Measurements from ENCODE around the gene ADAM19.

ADAM19 gene

DNA sequence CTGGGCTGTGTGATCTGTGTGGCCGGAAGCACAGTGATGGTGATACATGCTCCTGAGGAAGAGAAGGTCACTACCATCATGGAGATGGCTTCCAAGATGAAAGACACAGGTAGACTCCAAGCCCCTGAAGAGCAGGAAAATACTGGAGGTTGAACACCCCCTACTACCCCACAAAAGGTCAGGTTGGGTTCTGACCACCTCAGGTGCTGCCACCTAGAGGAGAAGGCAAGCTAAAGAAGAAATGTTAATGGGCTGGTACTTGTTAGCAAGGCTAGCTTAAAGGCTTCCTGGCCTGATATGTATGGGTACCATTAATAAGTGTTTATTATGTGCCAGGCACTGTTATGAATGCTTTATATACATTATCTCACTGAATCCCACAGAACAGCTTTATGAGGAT is 103.9 kb downstream of the ADAM19 start:
- DNase-seq = peak; percentile 19
- no peak overlapping the region for H3K27ac ChIP-seq
- H3K36me3 ChIP-seq (replicated peaks) = peaks cover 24% of the 10 kb centered on the region
- in situ Hi-C loops (cut with HindIII; ENCODE audit: low pct_ligation_motif_present, low sequenced_read_pairs) = no loop called here
- TF ChIP-seq, protein P1, sequence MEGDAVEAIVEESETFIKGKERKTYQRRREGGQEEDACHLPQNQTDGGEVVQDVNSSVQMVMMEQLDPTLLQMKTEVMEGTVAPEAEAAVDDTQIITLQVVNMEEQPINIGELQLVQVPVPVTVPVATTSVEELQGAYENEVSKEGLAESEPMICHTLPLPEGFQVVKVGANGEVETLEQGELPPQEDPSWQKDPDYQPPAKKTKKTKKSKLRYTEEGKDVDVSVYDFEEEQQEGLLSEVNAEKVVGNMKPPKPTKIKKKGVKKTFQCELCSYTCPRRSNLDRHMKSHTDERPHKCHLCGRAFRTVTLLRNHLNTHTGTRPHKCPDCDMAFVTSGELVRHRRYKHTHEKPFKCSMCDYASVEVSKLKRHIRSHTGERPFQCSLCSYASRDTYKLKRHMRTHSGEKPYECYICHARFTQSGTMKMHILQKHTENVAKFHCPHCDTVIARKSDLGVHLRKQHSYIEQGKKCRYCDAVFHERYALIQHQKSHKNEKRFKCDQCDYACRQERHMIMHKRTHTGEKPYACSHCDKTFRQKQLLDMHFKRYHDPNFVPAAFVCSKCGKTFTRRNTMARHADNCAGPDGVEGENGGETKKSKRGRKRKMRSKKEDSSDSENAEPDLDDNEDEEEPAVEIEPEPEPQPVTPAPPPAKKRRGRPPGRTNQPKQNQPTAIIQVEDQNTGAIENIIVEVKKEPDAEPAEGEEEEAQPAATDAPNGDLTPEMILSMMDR (IDR thresholded peaks at IDR 0.05; ENCODE audit: low read depth, low read length, missing control alignments) = peak; percentile 80
- H3K4me3 ChIP-seq (ENCODE audit: low read depth, low read length) = no peak overlapping the region
- H3K27me3 ChIP-seq (replicated peaks) = no peaks in the 10 kb centered on the region

DNA sequence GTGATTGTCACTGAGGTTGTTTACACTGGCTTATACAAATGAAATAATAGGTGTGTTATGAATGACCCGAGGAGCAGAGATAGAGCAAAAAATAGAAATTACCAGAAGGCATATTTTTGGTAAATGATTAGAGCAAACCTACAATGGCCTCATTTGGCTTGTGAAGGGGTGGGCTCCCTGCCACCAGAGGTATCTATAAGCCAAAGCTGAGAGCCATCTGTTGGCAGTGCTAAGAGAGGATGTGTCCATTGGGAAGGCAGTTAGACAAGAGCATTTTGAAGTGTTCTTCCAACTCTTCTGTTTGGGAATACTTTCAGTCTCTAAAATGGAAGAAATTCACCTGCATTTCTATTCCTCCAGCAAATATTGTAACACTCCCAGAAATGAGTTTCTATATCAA is 104.9 kb downstream of the ADAM19 start:
- in situ Hi-C loops (cut with HindIII; ENCODE audit: low pct_ligation_motif_present, low sequenced_read_pairs) = no loop called here
- H3K27ac ChIP-seq = no peak overlapping the region
- no peak overlapping the region for H3K4me3 ChIP-seq (ENCODE audit: low read depth, low read length)
- peaks cover 19% of the 10 kb centered on the region for H3K36me3 ChIP-seq (replicated peaks)
- no peaks in the 10 kb centered on the region for H3K27me3 ChIP-seq (replicated peaks)
- no peak for DNase-seq
- TF ChIP-seq, protein P1 (IDR thresholded peaks at IDR 0.05; ENCODE audit: low read depth, low read length, missing control alignments) = no peak

DNA sequence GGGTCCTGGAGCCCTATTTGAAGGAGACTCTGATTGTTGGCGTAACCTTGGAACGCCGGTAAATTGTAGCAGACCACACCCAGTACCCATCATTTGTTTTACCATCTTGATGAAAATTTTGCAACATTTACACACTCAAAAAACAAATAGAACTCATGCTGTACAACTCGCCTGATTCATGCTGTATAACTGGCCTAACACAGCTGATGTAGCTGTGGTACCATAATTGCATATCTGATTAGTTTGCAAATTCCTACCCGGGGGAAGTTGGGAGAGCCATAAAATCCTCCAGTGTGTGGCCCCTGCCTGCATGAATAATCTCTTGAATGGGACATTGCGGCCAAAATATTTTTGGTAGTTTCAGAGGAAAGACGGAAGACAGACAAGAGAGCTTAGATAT is 105.9 kb downstream of the ADAM19 start:
- TF ChIP-seq, protein P1 (IDR thresholded peaks at IDR 0.05; ENCODE audit: low read depth, low read length, missing control alignments) = no peak
- H3K4me3 ChIP-seq (ENCODE audit: low read depth, low read length) = no peak overlapping the region
- H3K36me3 ChIP-seq (replicated peaks) = peaks cover 10% of the 10 kb centered on the region
- H3K27me3 ChIP-seq (replicated peaks) = no peaks in the 10 kb centered on the region
- no peak for DNase-seq
- no peak overlapping the region for H3K27ac ChIP-seq
- in situ Hi-C loops (cut with HindIII; ENCODE audit: low pct_ligation_motif_present, low sequenced_read_pairs) = no loop called here

DNA sequence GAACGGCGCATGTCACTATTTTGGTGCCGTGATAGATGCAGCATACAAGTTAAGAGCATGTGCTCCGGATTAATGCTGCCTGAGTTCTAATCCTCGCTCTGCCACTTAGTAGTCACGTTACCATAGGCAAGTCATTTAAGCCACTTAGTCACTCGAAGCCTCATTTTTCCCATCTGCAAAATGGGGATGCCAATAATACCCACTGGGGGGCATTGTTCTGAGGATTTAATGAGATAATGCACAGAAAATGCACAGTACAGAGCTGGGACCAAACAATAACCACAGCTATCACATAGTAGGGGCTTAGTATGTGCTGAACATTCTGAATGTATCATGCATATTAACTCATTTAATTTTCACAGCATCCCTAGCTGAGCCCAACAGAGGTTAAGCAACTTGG is 106.5 kb downstream of the ADAM19 start:
- Histone ChIP-seq H3K36me3 (replicated peaks) (peaks cover 6% of the 10 kb centered on the region), H3K27ac (no peak overlapping the region), H3K27me3 (replicated peaks) (no peaks in the 10 kb centered on the region), H3K4me3 (ENCODE audit: low read depth, low read length) (no peak overlapping the region)
- in situ Hi-C loops (cut with HindIII; ENCODE audit: low pct_ligation_motif_present, low sequenced_read_pairs) = no loop called here
- TF ChIP-seq, protein P1 (IDR thresholded peaks at IDR 0.05; ENCODE audit: low read depth, low read length, missing control alignments) = no peak
- DNase-seq = no peak

DNA sequence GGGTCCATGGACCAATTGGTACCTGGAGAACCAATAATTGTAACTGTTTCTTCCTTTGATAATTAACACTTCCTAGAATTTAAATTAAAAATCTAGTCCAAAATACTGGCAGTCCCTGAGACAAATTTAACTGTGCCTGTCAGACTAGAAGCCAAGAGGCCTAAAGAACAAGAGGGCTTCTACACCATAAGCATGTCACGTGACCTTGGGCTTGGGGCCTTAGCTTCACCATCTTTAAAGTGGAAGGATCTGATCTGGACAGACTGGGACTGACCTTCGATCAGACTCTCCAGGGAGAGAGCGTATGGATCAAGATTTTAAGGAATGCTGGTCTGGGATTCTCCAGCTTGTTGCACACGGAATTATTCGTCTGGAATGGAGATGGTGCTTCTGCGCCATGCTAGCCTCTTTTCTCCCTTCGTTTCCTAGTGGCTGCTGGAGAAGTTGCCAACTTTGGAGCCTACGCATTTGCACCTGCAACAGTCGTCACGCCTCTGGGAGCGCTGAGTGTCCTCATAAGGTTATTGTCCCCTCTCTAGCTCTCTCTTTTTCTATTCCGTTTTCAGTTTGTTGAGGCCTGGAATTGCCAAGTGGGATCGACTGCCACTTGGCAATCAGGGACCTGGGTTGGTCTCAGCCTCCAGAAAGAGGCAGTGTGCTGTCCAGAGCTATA is 107.1 kb downstream of the ADAM19 start:
- no peak overlapping the region for H3K4me3 ChIP-seq (ENCODE audit: low read depth, low read length)
- H3K27me3 ChIP-seq (replicated peaks) = no peaks in the 10 kb centered on the region
- DNase-seq = no peak
- H3K36me3 ChIP-seq (replicated peaks) = peaks cover 6% of the 10 kb centered on the region
- in situ Hi-C loops (cut with HindIII; ENCODE audit: low pct_ligation_motif_present, low sequenced_read_pairs) = no loop called here
- no peak overlapping the region for H3K27ac ChIP-seq
- TF ChIP-seq, protein P1 (IDR thresholded peaks at IDR 0.05; ENCODE audit: low read depth, low read length, missing control alignments) = no peak

All from brain microvascular endothelial cell (primary cell).